Neuronal stem cell (in vitro differentiated cells): ENCODE data around the gene RDX.
A peak's percentile ranks its signal among the peaks of the same experiment; 100 is the strongest.
"Not testable (repeated sequence)": the region's sequence is repeated elsewhere in the genome, so short reads cannot be mapped to it uniquely, and the experiment has no call there.

Source experiments
- DNase-seq: peaks from one replicate; pipeline ENCODE4 v3.0.0-alpha.2; 2013; ENCODE audit warnings: low spot score
- H2AFZ ChIP-seq: one replicate; pipeline ENCODE4 v1.6.1; 2013; ENCODE audit warnings: mild to moderate bottlenecking, low read length, inconsistent platforms
- H2AK5ac ChIP-seq: 2 replicates; pipeline ENCODE4 v1.6.1; 2013; ENCODE audit warnings: low read depth, mild to moderate bottlenecking, inconsistent platforms, low read length, moderate library complexity, mixed read lengths
- H2BK120ac ChIP-seq: 2 replicates; pipeline ENCODE4 v1.6.1; 2013; ENCODE audit warnings: low read depth, mild to moderate bottlenecking, inconsistent platforms, low read length, moderate library complexity, mixed read lengths
- H2BK12ac ChIP-seq: one replicate; pipeline ENCODE4 v1.6.1; 2013; ENCODE audit warnings: low read length, inconsistent platforms
- H2BK15ac ChIP-seq: 2 replicates; pipeline ENCODE4 v1.6.1; 2013; ENCODE audit warnings: mild to moderate bottlenecking, low read length, inconsistent platforms, mixed read lengths
- H2BK5ac ChIP-seq: one replicate; pipeline ENCODE4 v1.6.1; 2013; ENCODE audit warnings: inconsistent platforms, mild to moderate bottlenecking, low read length, moderate library complexity
- H3K14ac ChIP-seq: one replicate; pipeline ENCODE4 v1.6.1; 2013; ENCODE audit warnings: low read length, inconsistent platforms
- H3K18ac ChIP-seq: 2 replicates; pipeline ENCODE4 v1.6.1; 2013; ENCODE audit warnings: low read length, inconsistent platforms
- H3K23ac ChIP-seq: 2 replicates; pipeline ENCODE4 v1.6.1; 2013; ENCODE audit warnings: low read depth, mild to moderate bottlenecking, mixed read lengths, low read length, inconsistent platforms; ENCODE audit not compliant: poor library complexity
- H3K27ac ChIP-seq: replicated peaks from 3 replicates; pipeline ENCODE4 v1.5.1; 2013; ENCODE audit warnings: low read length, inconsistent platforms
- H3K27me3 ChIP-seq, 3 experiments: 2 replicates each; pipeline ENCODE4 v1.6.1; 2013; ENCODE audit warnings: low read length in 3 of 3, mild to moderate bottlenecking in 2 of 3, inconsistent platforms in 1 of 3, low read depth in 1 of 3, mixed read lengths in 1 of 3, moderate library complexity in 1 of 3; ENCODE audit not compliant: control insufficient read depth in 3 of 3, insufficient read depth in 3 of 3
- H3K36me3 ChIP-seq, 2 donors: replicated peaks in 1 of 2; 2 replicates each; pipeline ENCODE4 v1.6.1; 2013; ENCODE audit warnings: low read length in 2 of 2; ENCODE audit not compliant: control insufficient read depth in 2 of 2, insufficient read depth in 2 of 2
- H3K4ac ChIP-seq: 2 replicates; pipeline ENCODE4 v1.6.1; 2013; ENCODE audit warnings: inconsistent platforms, mild to moderate bottlenecking, low read length, moderate library complexity
- H3K4me1 ChIP-seq, 2 donors: 1 replicate in 1 of 2; 2 replicates in 1 of 2; pipeline ENCODE4 v1.6.1; 2013; ENCODE audit warnings: low read length in 2 of 2, low read depth in 1 of 2; ENCODE audit not compliant: control insufficient read depth in 2 of 2, insufficient read depth in 1 of 2
- H3K4me2 ChIP-seq: one replicate; pipeline ENCODE4 v1.6.1; 2013; ENCODE audit warnings: mild to moderate bottlenecking, low read length, inconsistent platforms; ENCODE audit not compliant: insufficient read depth, poor library complexity, severe bottlenecking
- H3K4me3 ChIP-seq, 2 donors: 2 replicates each; pipeline ENCODE4 v1.5.1; 2013; ENCODE audit warnings: low read length in 2 of 2, mild to moderate bottlenecking in 2 of 2, inconsistent platforms in 1 of 2, moderate library complexity in 1 of 2
- H3K79me1 ChIP-seq: one replicate; pipeline ENCODE4 v1.6.1; 2013; ENCODE audit warnings: low read depth, mild to moderate bottlenecking, inconsistent platforms, low read length, moderate library complexity
- H3K9ac ChIP-seq: one replicate; pipeline ENCODE4 v1.6.1; 2013; ENCODE audit warnings: mild to moderate bottlenecking, low read depth, low read length, inconsistent platforms; ENCODE audit not compliant: poor library complexity
- H3K9me3 ChIP-seq, 2 donors: replicated peaks in 1 of 2; 2 replicates each; pipeline versions ENCODE3 to v1.6.1; 2013; ENCODE audit warnings: low read length in 2 of 2, mild to moderate bottlenecking in 2 of 2, inconsistent platforms in 1 of 2, low read depth in 1 of 2, mixed read lengths in 1 of 2, moderate library complexity in 1 of 2; ENCODE audit not compliant: control insufficient read depth in 2 of 2, insufficient read depth in 1 of 2
- H4K8ac ChIP-seq: one replicate; pipeline ENCODE4 v1.6.1; 2013; ENCODE audit warnings: low read depth, mild to moderate bottlenecking, inconsistent platforms, low read length, moderate library complexity
- H4K91ac ChIP-seq: one replicate; pipeline ENCODE4 v1.6.1; 2013; ENCODE audit warnings: low read length, low read depth, mild to moderate bottlenecking, inconsistent platforms; ENCODE audit not compliant: poor library complexity
- WGBS, 2 donors: extraction: QIAGEN DNeasy Blood & Tissue Kit; methylation state at CpG; one replicate each; pipeline ENCODE4 v1.1.7; 2013; ENCODE audit warnings: missing lambda C conversion rate in 2 of 2, mixed read lengths in 1 of 2; ENCODE audit not compliant: insufficient read length in 2 of 2, insufficient replicate concordance in 1 of 2; ENCODE audit errors: extremely low coverage in 2 of 2; 5-methylcytosine and 5-hydroxymethylcytosine counted together

RDX gene

GRCh38 chr11:110312670-110313069, 16.3 kb upstream of the RDX start:
- H3K4me2 ChIP-seq, result no peak overlapping the region
- no peak overlapping the region for H3K23ac ChIP-seq
- DNase-seq, result no peak
- peaks cover 0 to 4% of the 10 kb centered on the region in 2 donors for H3K4me1 ChIP-seq
- H2BK120ac ChIP-seq, result no peak overlapping the region
- no peaks in the 10 kb centered on the region for H3K27me3 ChIP-seq
- H3K36me3 ChIP-seq, result no peaks in the 10 kb centered on the region
- no peak overlapping the region for H3K14ac ChIP-seq
- H2AK5ac ChIP-seq, result no peak overlapping the region
- H2AFZ ChIP-seq, result no peak overlapping the region
- no peak overlapping the region for H2BK15ac ChIP-seq
- H2BK5ac ChIP-seq, result no peak overlapping the region
- H4K91ac ChIP-seq, result no peak overlapping the region
- no peak overlapping the region for H3K27ac ChIP-seq
- H3K4ac ChIP-seq, result no peak overlapping the region
- H4K8ac ChIP-seq, result no peak overlapping the region
- no peak overlapping the region for H3K4me3 ChIP-seq
- H3K79me1 ChIP-seq, result no peaks in the 10 kb centered on the region
- H3K9me3 ChIP-seq, result no peaks in the 10 kb centered on the region
- H2BK12ac ChIP-seq, result no peak overlapping the region
- H3K9ac ChIP-seq, result no peak overlapping the region
- no peak overlapping the region for H3K18ac ChIP-seq

GRCh38 chr11:110311783-110312579, 15.6 kb upstream of the RDX start:
- no CpG with 5 or more reads among the region's 3 CpGs for WGBS, 2 donors
- Histone ChIP-seq H3K27ac (no peak overlapping the region), H2BK5ac (no peak overlapping the region)

GRCh38 chr11:110308071-110308470, 11.7 kb upstream of the RDX start:
- no peak overlapping the region for H2BK15ac ChIP-seq
- peak overlapping the region; percentile 60 for H2AFZ ChIP-seq
- no CpG with 5 or more reads among the region's 5 CpGs for whole genome bisulfite sequencing, 2 donors
- no peak overlapping the region for H4K8ac ChIP-seq
- H3K27me3 ChIP-seq, result no peaks in the 10 kb centered on the region
- H3K27ac ChIP-seq, result no peak overlapping the region
- no peak for DNase-seq
- no peak overlapping the region for H2BK120ac ChIP-seq
- no peak overlapping the region for H4K91ac ChIP-seq
- no peak overlapping the region for H2BK12ac ChIP-seq
- no peak overlapping the region for H3K14ac ChIP-seq
- H3K4me2 ChIP-seq, result no peak overlapping the region
- no peak overlapping the region for H3K4ac ChIP-seq
- H2BK5ac ChIP-seq, result no peak overlapping the region
- no peak overlapping the region for H3K9ac ChIP-seq
- H3K18ac ChIP-seq, result no peak overlapping the region
- H3K9me3 ChIP-seq, result peaks cover 0 to 2% of the 10 kb centered on the region in 2 donors
- no peaks in the 10 kb centered on the region for H3K36me3 ChIP-seq
- H3K4me1 ChIP-seq, result no peaks in the 10 kb centered on the region
- H3K4me3 ChIP-seq, result no peak overlapping the region
- H3K79me1 ChIP-seq, result peaks cover 1% of the 10 kb centered on the region
- H3K23ac ChIP-seq, result no peak overlapping the region
- no peak overlapping the region for H2AK5ac ChIP-seq

More at GRCh38 chr11:110311783-110312579, 15.6 kb upstream of the RDX start:
- Histone ChIP-seq H2AFZ (no peak overlapping the region), H2BK120ac (no peak overlapping the region), H3K4ac (no peak overlapping the region), H3K4me2 (no peak overlapping the region), H2BK15ac (no peak overlapping the region), H2AK5ac (no peak overlapping the region), H3K4me1 (no peaks in the 10 kb centered on the region), H3K79me1 (no peaks in the 10 kb centered on the region), H3K27me3 (no peaks in the 10 kb centered on the region), H3K9ac (no peak overlapping the region), H3K36me3 (no peaks in the 10 kb centered on the region), H3K18ac (no peak overlapping the region), H4K8ac (no peak overlapping the region), H3K9me3 (no peaks in the 10 kb centered on the region), H2BK12ac (no peak overlapping the region), H4K91ac (no peak overlapping the region), H3K14ac (no peak overlapping the region), H3K4me3 (no peak overlapping the region), H3K23ac (no peak overlapping the region)
- DNase-seq, result no peak

- H3K4me3 ChIP-seq, H3K27me3 ChIP-seq, H3K4me2 ChIP-seq, H2BK12ac ChIP-seq, H3K9ac ChIP-seq, H3K14ac ChIP-seq, DNase-seq, H3K9me3 ChIP-seq, H2BK15ac ChIP-seq, H2BK5ac ChIP-seq, H3K4ac ChIP-seq, H3K36me3 ChIP-seq, H3K4me1 ChIP-seq, H2BK120ac ChIP-seq, H4K91ac ChIP-seq, H2AFZ ChIP-seq, H2AK5ac ChIP-seq, H3K27ac ChIP-seq, H4K8ac ChIP-seq, H3K18ac ChIP-seq, H3K23ac ChIP-seq, H3K79me1 ChIP-seq: not testable (repeated sequence)
- WGBS, 2 donors, result no CpG with 5 or more reads among the region's 4 CpGs
Measured at GRCh38 chr11:110306019-110306388, 9.6 kb upstream of the RDX start.
